Epithelial cell of proximal tubule (primary cell): ENCODE results near the gene SLAMF9. TPM values are rescaled to one million over a fixed set of nuclear protein-coding genes. Genes with fewer than 3 reads are reported as not detected.

Experiments
- DNase-seq: peaks from one replicate; pipeline ENCODE4 v3.0.0-alpha.2; 2011; ENCODE audit warnings: low read depth
- H3K4me3 ChIP-seq: 2 replicates; pipeline ENCODE4 v1.5.1; 2011; ENCODE audit warnings: low read depth, mild to moderate bottlenecking, low read length
- total RNA-seq: library from RNA; depleted of rRNA; stranded (reverse); fragments of >200 nt; gene quantifications from 2 replicates; pipeline ENCODE4 v1.2.3, GENCODE V29; 2015
- TF ChIP-seq, protein P1 (sequence below): conservative IDR thresholded peaks from 2 replicates; pipeline ENCODE4 v1.5.1; 2012; ENCODE audit warnings: low read depth, mild to moderate bottlenecking, low read length

The SLAMF9 gene
- total RNA-seq, 1 donor from 2014 or later: not detected

DNA sequence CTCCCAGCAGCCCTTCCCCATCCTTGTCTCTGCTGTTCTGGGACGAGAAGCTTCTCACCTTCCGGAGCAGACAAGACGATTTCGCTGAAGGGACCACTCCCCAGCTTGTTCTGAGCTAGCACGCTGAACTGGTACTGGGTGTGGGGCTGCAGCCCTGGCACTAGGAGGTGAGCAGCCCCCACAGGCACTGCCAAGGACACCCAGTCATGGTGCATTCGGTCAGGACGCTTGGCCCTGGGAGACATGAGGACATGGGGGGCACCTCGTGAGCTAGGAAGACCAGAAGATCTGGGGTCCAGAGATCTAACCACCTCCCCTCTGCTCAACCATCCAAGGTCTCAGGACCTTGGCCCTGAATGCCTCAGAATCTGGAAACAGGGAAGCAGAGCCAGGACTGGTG is 23.4 kb downstream of the SLAMF9 start:
- no peak overlapping the region for H3K4me3 ChIP-seq
- TF ChIP-seq, protein P1, sequence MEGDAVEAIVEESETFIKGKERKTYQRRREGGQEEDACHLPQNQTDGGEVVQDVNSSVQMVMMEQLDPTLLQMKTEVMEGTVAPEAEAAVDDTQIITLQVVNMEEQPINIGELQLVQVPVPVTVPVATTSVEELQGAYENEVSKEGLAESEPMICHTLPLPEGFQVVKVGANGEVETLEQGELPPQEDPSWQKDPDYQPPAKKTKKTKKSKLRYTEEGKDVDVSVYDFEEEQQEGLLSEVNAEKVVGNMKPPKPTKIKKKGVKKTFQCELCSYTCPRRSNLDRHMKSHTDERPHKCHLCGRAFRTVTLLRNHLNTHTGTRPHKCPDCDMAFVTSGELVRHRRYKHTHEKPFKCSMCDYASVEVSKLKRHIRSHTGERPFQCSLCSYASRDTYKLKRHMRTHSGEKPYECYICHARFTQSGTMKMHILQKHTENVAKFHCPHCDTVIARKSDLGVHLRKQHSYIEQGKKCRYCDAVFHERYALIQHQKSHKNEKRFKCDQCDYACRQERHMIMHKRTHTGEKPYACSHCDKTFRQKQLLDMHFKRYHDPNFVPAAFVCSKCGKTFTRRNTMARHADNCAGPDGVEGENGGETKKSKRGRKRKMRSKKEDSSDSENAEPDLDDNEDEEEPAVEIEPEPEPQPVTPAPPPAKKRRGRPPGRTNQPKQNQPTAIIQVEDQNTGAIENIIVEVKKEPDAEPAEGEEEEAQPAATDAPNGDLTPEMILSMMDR: no peak
- no peak for DNase-seq

DNA sequence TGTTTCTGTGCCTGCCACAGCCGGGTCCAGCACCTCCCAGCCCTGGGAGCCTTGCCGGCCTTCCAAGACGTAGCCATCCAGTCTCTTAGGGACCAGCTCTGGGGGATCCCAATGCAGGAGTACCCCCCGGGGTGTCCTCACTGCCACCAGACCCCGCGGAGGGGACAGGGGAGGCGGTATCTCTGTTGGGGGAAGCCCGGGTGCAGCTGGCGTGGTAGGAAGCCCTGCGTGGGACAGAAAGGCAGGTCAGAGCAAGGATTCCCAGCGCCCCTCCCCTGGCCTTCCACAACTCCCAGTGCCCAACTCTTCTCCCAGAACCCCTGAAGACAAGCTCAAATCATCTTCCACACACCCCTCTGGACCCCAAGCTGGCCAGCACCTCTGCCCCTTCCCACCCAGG is 23.8 kb downstream of the SLAMF9 start:
- H3K4me3 ChIP-seq: no peak overlapping the region
- DNase-seq: no peak
- TF ChIP-seq, protein P1: no peak

DNA sequence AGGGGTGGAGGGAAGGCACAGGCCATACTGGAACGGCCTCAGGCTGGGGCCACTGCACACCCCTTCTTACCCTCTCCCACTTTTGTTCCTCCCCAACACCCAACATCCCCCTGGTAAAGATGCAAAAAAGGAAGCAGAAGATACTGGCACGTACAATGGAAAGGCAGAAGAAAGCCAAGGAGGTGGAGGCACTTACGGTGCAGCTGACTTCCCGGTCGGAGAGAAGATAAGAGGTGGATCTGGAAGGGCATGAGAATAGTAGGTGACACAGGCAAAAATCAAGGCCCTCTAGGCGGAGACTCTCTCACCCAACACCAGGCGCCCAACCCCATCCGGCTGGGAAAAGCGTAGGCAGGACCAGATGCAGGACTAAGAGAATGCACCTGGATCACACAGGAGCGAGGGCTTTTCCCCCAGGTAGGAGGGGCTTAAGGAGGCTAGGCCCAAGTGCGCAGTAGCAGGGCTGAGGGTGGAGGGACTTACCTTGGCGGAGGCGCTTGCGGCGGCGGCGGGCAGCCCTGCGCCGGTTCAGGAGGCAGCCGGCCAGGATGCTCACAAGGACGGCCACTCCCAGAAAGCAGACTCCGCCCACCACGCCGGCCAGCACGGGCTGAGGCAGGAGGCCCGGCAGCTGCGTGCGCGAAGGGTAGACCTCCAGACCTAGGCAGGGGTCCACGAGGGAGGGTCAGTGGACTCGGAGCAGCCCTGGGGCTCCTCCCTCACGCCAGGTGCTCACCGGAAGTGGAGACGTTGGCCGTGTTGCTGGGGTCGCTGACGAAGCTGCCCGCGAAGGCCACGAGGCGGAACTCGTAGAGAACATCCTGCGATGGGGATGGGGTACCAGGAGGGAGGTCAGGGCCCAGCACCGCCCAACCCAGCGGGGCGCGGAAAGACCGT is 24.6 kb downstream of the SLAMF9 start:
- TF ChIP-seq, protein P1: no peak
- no peak overlapping the region for H3K4me3 ChIP-seq
- no peak for DNase-seq

DNA sequence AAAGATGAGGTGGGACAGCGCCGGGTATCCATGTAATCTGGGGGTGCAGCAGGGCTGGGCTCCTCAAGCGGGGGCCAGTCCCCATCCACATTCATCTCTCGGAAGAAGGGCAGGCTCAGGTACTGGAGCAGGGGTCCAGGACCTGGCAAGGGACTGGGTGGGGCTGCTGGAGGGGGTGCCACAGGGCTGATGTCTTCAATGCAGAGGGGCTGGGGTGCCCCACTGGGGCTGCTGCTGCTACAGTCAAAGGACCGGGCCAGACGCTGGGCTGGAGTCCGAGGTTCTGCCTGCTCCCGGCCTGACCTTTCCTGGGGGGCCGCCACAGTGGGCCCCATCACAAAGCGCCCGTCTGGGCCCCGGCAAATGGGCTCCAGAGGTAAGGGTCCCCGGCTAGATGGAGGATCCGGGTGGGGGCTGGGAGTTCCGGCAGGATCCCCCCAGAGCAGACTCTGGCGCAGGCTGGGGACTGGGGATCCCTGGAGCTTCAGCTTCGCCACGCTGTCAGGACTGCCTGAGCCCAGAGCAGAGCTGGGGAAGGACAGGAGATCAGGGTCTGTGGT is 25.5 kb downstream of the SLAMF9 start:
- TF ChIP-seq, protein P1: no peak
- H3K4me3 ChIP-seq: no peak overlapping the region
- DNase-seq: no peak

DNA sequence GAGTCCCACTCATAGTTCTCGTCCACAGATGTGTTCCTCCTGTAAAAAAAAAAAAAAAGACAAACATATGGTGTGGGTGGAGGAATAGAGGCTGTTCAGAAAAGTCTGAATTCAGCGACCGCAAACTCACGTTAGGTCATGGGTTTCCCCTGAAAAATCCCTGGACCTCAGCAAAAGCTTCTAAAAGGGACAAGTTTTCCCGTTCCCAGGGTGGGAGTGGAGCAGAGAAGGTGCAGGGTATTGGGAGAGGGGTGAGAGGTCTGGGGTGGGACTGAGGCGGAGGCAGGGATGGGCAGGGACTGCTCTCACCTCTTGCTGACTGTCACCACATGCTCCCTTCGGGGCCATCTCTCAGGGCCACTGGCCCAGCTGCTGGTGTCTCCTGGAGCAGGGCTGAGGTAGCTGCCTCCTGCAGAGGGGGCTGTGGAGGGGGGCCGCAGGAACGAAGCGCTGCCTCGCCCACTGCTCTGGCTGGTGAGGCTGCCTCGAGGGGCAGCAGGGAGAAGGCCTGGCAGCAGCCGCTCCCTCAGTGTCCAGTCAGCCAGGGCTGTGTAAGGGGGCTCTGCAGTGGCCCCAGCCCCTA is 26.1 kb downstream of the SLAMF9 start:
- H3K4me3 ChIP-seq: no peak overlapping the region
- no peak for DNase-seq
- TF ChIP-seq, protein P1: no peak

DNA sequence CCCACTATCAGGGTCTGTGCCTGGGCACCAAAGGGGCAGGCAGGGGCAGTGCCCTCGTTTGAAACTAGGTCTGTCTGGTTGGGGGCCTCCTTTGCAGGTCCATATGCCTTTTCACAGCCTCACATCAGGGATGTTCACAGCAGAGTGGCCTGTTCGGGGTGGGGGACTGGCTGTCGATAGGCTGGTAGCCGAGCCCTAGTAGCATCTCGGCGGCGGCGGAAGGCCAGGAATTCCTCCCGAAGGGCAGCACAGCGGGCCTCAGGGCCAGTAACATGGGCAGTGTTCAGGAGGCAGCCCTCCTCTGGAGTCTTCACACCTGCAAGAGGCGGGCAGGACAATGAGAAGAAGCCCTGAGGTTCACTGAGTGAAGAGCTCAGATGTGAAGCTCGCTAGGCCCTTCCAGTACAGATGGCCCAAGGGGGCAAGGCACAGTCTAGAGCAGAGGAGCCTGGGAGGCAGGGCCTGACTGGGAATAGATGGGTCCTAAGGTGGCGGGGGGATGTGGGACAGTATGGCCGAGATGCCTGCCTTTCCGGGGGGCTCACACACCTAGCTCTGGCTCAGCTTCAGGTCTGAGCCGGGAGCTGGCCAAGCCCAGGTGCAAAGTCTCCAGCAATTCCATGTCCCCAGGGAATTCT is 26.7 kb downstream of the SLAMF9 start:
- no peak for DNase-seq
- TF ChIP-seq, protein P1: no peak

More for the DNA sequence above, 26.7 kb downstream of the SLAMF9 start:
- no peak overlapping the region for H3K4me3 ChIP-seq
